NT2/D1 (cell line): ENCODE measurements around the gene RCAN2.

Experiments
- DNase-seq: peaks from one replicate; pipeline ENCODE4 v3.0.0-alpha.2; 2011; ENCODE audit warnings: low read depth, low spot score
- H3K27me3 ChIP-seq: 2 replicates; pipeline ENCODE4 v1.6.0; 2011; ENCODE audit warnings: mild to moderate bottlenecking; ENCODE audit not compliant: insufficient read length, insufficient read depth
- H3K36me3 ChIP-seq: 2 replicates; pipeline ENCODE4 v1.6.1; 2011; ENCODE audit warnings: mild to moderate bottlenecking, low read length, mixed read lengths; ENCODE audit not compliant: insufficient read depth, insufficient read length
- H3K4me1 ChIP-seq: 2 replicates; pipeline ENCODE4 v1.5.1; 2011; ENCODE audit not compliant: insufficient read depth, insufficient read length
- H3K4me3 ChIP-seq: 2 replicates; pipeline ENCODE4 v1.5.1; 2011; ENCODE audit warnings: low read depth; ENCODE audit not compliant: insufficient read length
- H3K9ac ChIP-seq: 2 replicates; pipeline ENCODE4 v1.6.0; 2011; ENCODE audit warnings: low read depth; ENCODE audit not compliant: insufficient read length
- H3K9me3 ChIP-seq: 2 replicates; pipeline ENCODE4 v1.5.1; 2011; ENCODE audit warnings: mild to moderate bottlenecking, low read length; ENCODE audit not compliant: insufficient read depth
- SUZ12 ChIP-seq: IDR thresholded peaks from 2 replicates; pipeline ENCODE4 v1.6.1; 2011; ENCODE audit not compliant: insufficient read length, insufficient read depth; ENCODE audit errors: extremely low read depth
- YY1 ChIP-seq: IDR thresholded peaks from 2 replicates; pipeline ENCODE4 v1.6.1; 2011; ENCODE audit not compliant: insufficient read length, insufficient read depth
- ZNF274 ChIP-seq: IDR thresholded peaks from 2 replicates; pipeline ENCODE4 v1.6.1; 2011; ENCODE audit warnings: mild to moderate bottlenecking, low read depth, low read length

RCAN2 gene

GRCh38 chr6:46380152-46380807 is 111.0 kb downstream of the RCAN2 start:
- H3K9ac ChIP-seq: no peak overlapping the region
- H3K4me1 ChIP-seq: no peaks in the 10 kb centered on the region
- H3K9me3 ChIP-seq: no peaks in the 10 kb centered on the region
- no peaks in the 10 kb centered on the region for H3K27me3 ChIP-seq
- H3K36me3 ChIP-seq: no peaks in the 10 kb centered on the region
- no peak overlapping the region for H3K4me3 ChIP-seq
- no peak for DNase-seq
- TF ChIP-seq YY1 (no peak), SUZ12 (no peak), ZNF274 (no peak)

GRCh38 chr6:46378882-46379416 is 112.3 kb downstream of the RCAN2 start:
- no peaks in the 10 kb centered on the region for H3K36me3 ChIP-seq
- H3K4me1 ChIP-seq: no peaks in the 10 kb centered on the region
- H3K9me3 ChIP-seq: no peaks in the 10 kb centered on the region
- H3K27me3 ChIP-seq: no peaks in the 10 kb centered on the region
- H3K9ac ChIP-seq: no peak overlapping the region
- no peak for TF ChIP-seq YY1
- TF ChIP-seq SUZ12: no peak
- no peak for DNase-seq
- no peak overlapping the region for H3K4me3 ChIP-seq

- H3K36me3 ChIP-seq: no peaks in the 10 kb centered on the region
- H3K27me3 ChIP-seq: no peaks in the 10 kb centered on the region
- DNase-seq: no peak
- no peaks in the 10 kb centered on the region for H3K4me1 ChIP-seq
- H3K4me3 ChIP-seq: no peak overlapping the region
- no peaks in the 10 kb centered on the region for H3K9me3 ChIP-seq
- TF ChIP-seq SUZ12 (no peak), ZNF274 (no peak), YY1 (no peak)
- H3K9ac ChIP-seq: no peak overlapping the region
These were observed 112.9 kb downstream of the RCAN2 start for GRCh38 chr6:46378161-46378881.

- H3K4me3 ChIP-seq: no peak overlapping the region
- H3K36me3 ChIP-seq: no peaks in the 10 kb centered on the region
- H3K27me3 ChIP-seq: no peaks in the 10 kb centered on the region
- no peak for DNase-seq
- H3K4me1 ChIP-seq: no peaks in the 10 kb centered on the region
- no peak for TF ChIP-seq SUZ12
- TF ChIP-seq ZNF274: no peak
- TF ChIP-seq YY1: no peak
- no peaks in the 10 kb centered on the region for H3K9me3 ChIP-seq
- H3K9ac ChIP-seq: no peak overlapping the region
These were observed 114.0 kb downstream of the RCAN2 start for GRCh38 chr6:46377209-46377608.

- H3K4me1 ChIP-seq: no peaks in the 10 kb centered on the region
- H3K4me3 ChIP-seq: no peak overlapping the region
- TF ChIP-seq ZNF274 (no peak), SUZ12 (no peak), YY1 (no peak)
- H3K36me3 ChIP-seq: no peaks in the 10 kb centered on the region
- no peaks in the 10 kb centered on the region for H3K9me3 ChIP-seq
- H3K9ac ChIP-seq: no peak overlapping the region
- no peaks in the 10 kb centered on the region for H3K27me3 ChIP-seq
- no peak for DNase-seq
These were observed 114.6 kb downstream of the RCAN2 start for GRCh38 chr6:46376562-46377061.

GRCh38 chr6:46370622-46371021 is 120.6 kb downstream of the RCAN2 start:
- H3K9me3 ChIP-seq: no peaks in the 10 kb centered on the region
- TF ChIP-seq YY1 (no peak), ZNF274 (no peak), SUZ12 (no peak)
- H3K36me3 ChIP-seq: no peaks in the 10 kb centered on the region
- no peak overlapping the region for H3K9ac ChIP-seq
- no peaks in the 10 kb centered on the region for H3K27me3 ChIP-seq
- no peak for DNase-seq
- no peaks in the 10 kb centered on the region for H3K4me1 ChIP-seq
- no peak overlapping the region for H3K4me3 ChIP-seq

- Histone ChIP-seq H3K36me3 (no peaks in the 10 kb centered on the region), H3K9me3 (no peaks in the 10 kb centered on the region), H3K4me3 (no peak overlapping the region), H3K4me1 (no peaks in the 10 kb centered on the region), H3K9ac (no peak overlapping the region), H3K27me3 (no peaks in the 10 kb centered on the region)
- no peak for TF ChIP-seq SUZ12
- no peak for TF ChIP-seq YY1
- TF ChIP-seq ZNF274: no peak
- no peak for DNase-seq
These were observed 123.1 kb downstream of the RCAN2 start for GRCh38 chr6:46368169-46368536.
